ENCODE results near the gene HOXC6. TPM values are rescaled to one million over a fixed set of nuclear protein-coding genes. Genes with fewer than 3 reads are reported as not detected.

Gene HOXC6
- polyA plus RNA-seq, 3 donors: not detected

- Mint-ChIP-seq H3K36me3 (peaks cover 3 to 19% of the 10 kb centered on the region in 2 donors), H3K4me1 (peaks cover 28% of the 10 kb centered on the region), H3K4me3 (peak overlapping the region in 1 of 2 donors; percentile 95), H3K27me3 (ENCODE audit: low read depth in 3 of 3) (peaks cover 97 to 100% (median 100%) of the 10 kb centered on the region in 3 donors), H3K9me3 (peaks cover 2 to 67% (median 39%) of the 10 kb centered on the region in 7 donors), H3K27ac (no peak overlapping the region)
- H3K36me3 ChIP-seq (replicated peaks in 1 of 2; ENCODE audit: control insufficient read depth in 1 of 2, insufficient read depth in 2 of 2, low read length in 2 of 2): no peaks in the 10 kb centered on the region
- intact Hi-C loops (cut with micrococcal nuclease): loop anchor here in 1 of 2 donors (5.0 kb wide), 1 partner anchor 45 kb away; the partner anchor contains the start of gene HOXC12
- H4K20me1 ChIP-seq (ENCODE audit: insufficient read depth, low read length): no peaks in the 10 kb centered on the region
- H3K27me3 ChIP-seq (ENCODE audit: control insufficient read depth in 2 of 2, insufficient read depth in 2 of 2, low read length in 2 of 2): peaks cover 92 to 100% of the 10 kb centered on the region in 2 donors
- no peaks in the 10 kb centered on the region for H3K79me2 ChIP-seq (ENCODE audit: insufficient read depth, low read length)
- no peak overlapping the region for H3K4me3 ChIP-seq (replicated peaks in 1 of 3; ENCODE audit: low read depth in 2 of 3, low read length in 3 of 3)
- no peak overlapping the region for H3K4me2 ChIP-seq (replicated peaks; ENCODE audit: extremely low read depth, low read length, poor library complexity, severe bottlenecking)
- no peak for DNase-seq
- H3K9ac ChIP-seq (ENCODE audit: insufficient read depth, low read length, poor library complexity, severe bottlenecking): no peak overlapping the region
- 3% methylated on average over 28 of the region's 35 CpGs for WGBS (ENCODE audit: insufficient coverage)
- H3K4me1 ChIP-seq (ENCODE audit: control insufficient read depth in 1 of 2, insufficient read depth in 2 of 2, low read length in 2 of 2): peaks cover 15 to 30% of the 10 kb centered on the region in 2 donors
- peaks cover 3 to 60% of the 10 kb centered on the region in 2 donors for H3K9me3 ChIP-seq (replicated peaks in 1 of 2; ENCODE audit: control insufficient read depth in 1 of 2, insufficient read depth in 1 of 2, low read length in 2 of 2)
- no peak for TF ChIP-seq CTCF (IDR thresholded peaks at IDR 0.05)
- H2AFZ ChIP-seq (ENCODE audit: insufficient read depth, low read depth, low read length, poor library complexity, severe bottlenecking): no peak overlapping the region
- H3K27ac ChIP-seq (ENCODE audit: low read depth in 1 of 2, low read length in 2 of 2): no peak overlapping the region
Observed at GRCh38 chr12:53997204-53998109, 30.8 kb upstream of the HOXC6 start.

- no peak overlapping the region for H3K4me2 ChIP-seq (replicated peaks; ENCODE audit: extremely low read depth, low read length, poor library complexity, severe bottlenecking)
- H3K36me3 Mint-ChIP-seq: peaks cover 3 to 19% of the 10 kb centered on the region in 2 donors
- H3K79me2 ChIP-seq (ENCODE audit: insufficient read depth, low read length): no peaks in the 10 kb centered on the region
- no peak overlapping the region for H2AFZ ChIP-seq (ENCODE audit: insufficient read depth, low read depth, low read length, poor library complexity, severe bottlenecking)
- intact Hi-C loops (cut with micrococcal nuclease): loop anchor here in 1 of 2 donors (5.0 kb wide), 1 partner anchor 46 kb away; the partner anchor contains the start of gene HOXC12
- H3K9ac ChIP-seq (ENCODE audit: insufficient read depth, low read length, poor library complexity, severe bottlenecking): no peak overlapping the region
- no peaks in the 10 kb centered on the region for H4K20me1 ChIP-seq (ENCODE audit: insufficient read depth, low read length)
- H3K4me3 Mint-ChIP-seq: peak overlapping the region in 1 of 2 donors; percentile 74
- peaks cover 93 to 100% of the 10 kb centered on the region in 2 donors for H3K27me3 ChIP-seq (ENCODE audit: control insufficient read depth in 2 of 2, insufficient read depth in 2 of 2, low read length in 2 of 2)
- H3K9me3 Mint-ChIP-seq: peaks cover 2 to 67% (median 34%) of the 10 kb centered on the region in 7 donors
- WGBS (ENCODE audit: insufficient coverage): 0% methylated on average over 1 of the region's 11 CpGs
- no peak for DNase-seq
- no peak for TF ChIP-seq CTCF (IDR thresholded peaks at IDR 0.05)
- no peak overlapping the region for H3K4me3 ChIP-seq (replicated peaks in 1 of 3; ENCODE audit: low read depth in 2 of 3, low read length in 3 of 3)
- no peak overlapping the region for H3K27ac ChIP-seq (ENCODE audit: low read depth in 1 of 2, low read length in 2 of 2)
- H3K27me3 Mint-ChIP-seq (ENCODE audit: low read depth in 3 of 3): peaks cover 98 to 100% (median 100%) of the 10 kb centered on the region in 3 donors
- H3K27ac Mint-ChIP-seq: no peak overlapping the region
- H3K9me3 ChIP-seq (replicated peaks in 1 of 2; ENCODE audit: control insufficient read depth in 1 of 2, insufficient read depth in 1 of 2, low read length in 2 of 2): peaks cover 3 to 54% of the 10 kb centered on the region in 2 donors
- peaks cover 15 to 30% of the 10 kb centered on the region in 2 donors for H3K4me1 ChIP-seq (ENCODE audit: control insufficient read depth in 1 of 2, insufficient read depth in 2 of 2, low read length in 2 of 2)
- H3K36me3 ChIP-seq (replicated peaks in 1 of 2; ENCODE audit: control insufficient read depth in 1 of 2, insufficient read depth in 2 of 2, low read length in 2 of 2): no peaks in the 10 kb centered on the region
- H3K4me1 Mint-ChIP-seq: peaks cover 29% of the 10 kb centered on the region
Observed at GRCh38 chr12:53998110-53998899, 29.9 kb upstream of the HOXC6 start.

Data from CD14-positive monocyte (primary cell).